Endothelial cell of umbilical vein (primary cell): ENCODE measurements around the gene S100A14. TPM values are rescaled to one million over a fixed set of nuclear protein-coding genes. Genes with fewer than 3 reads are reported as not detected.

Experiments used
- BruUV-seq: library from RNA; stranded (reverse); fragments of 400-500 nt; replicated peaks from 2 replicates; lab custom pipeline; 2021; lab: Mats Ljungman, UMichigan
- CTCF ChIA-PET: fragments of 300-600, 350-600 bp; sonication (Branson Sonifier 250); formaldehyde crosslinking; loops from one replicate; lab custom pipeline; 2021; ENCODE audit warnings: antibody characterized with exemption, inconsistent platforms; lab: Charles Lee
- POLR2A ChIA-PET: fragments of 300-600, 350-600 bp; sonication (Branson Sonifier 250); formaldehyde crosslinking; loops from one replicate; lab custom pipeline; 2021; ENCODE audit warnings: antibody characterized with exemption, inconsistent platforms; lab: Charles Lee
- DNase-seq: peaks from one replicate; pipeline ENCODE4 v3.0.0-alpha.2; 2011; ENCODE audit warnings: low read depth, low spot score
- FAIRE-seq: peaks from 2 replicates; lab custom pipeline; 2011; peaks lifted over from hg19 to GRCh38; lab: Jason Lieb, UNC
- H2AFZ ChIP-seq: 2 replicates; pipeline ENCODE4 v1.6.0; 2012; ENCODE audit warnings: low read depth, low read length, control low read depth, inconsistent platforms
- H3K27ac ChIP-seq: 2 replicates; pipeline ENCODE4 v1.5.1; 2011; ENCODE audit warnings: low read depth, mild to moderate bottlenecking, control low read depth, low read length, moderate library complexity; ENCODE audit not compliant: insufficient read depth
- H3K27me3 ChIP-seq, 2 experiments: 2 replicates each; pipeline versions ENCODE4 v1.6.0 to v1.6.1; 2011; ENCODE audit warnings: low read length in 2 of 2, mixed read lengths in 1 of 2; ENCODE audit not compliant: control insufficient read depth in 2 of 2, insufficient read depth in 2 of 2
- H3K36me3 ChIP-seq, 2 experiments: 2 replicates in 1 of 2; 3 replicates in 1 of 2; pipeline ENCODE4 v1.5.1; 2011; ENCODE audit warnings: low read length in 2 of 2, mild to moderate bottlenecking in 1 of 2, moderate library complexity in 1 of 2; ENCODE audit not compliant: control insufficient read depth in 2 of 2, insufficient read depth in 2 of 2; ENCODE audit errors: extremely low read depth in 1 of 2
- H3K4me1 ChIP-seq: 3 replicates; pipeline ENCODE4 v1.5.1; 2011; ENCODE audit warnings: mild to moderate bottlenecking, low read length; ENCODE audit not compliant: control insufficient read depth, insufficient read depth; ENCODE audit errors: extremely low read depth
- H3K4me2 ChIP-seq: 2 replicates; pipeline ENCODE4 v1.6.1; 2011; ENCODE audit warnings: low read length, control low read depth, mixed read lengths; ENCODE audit not compliant: insufficient read depth
- H3K4me3 ChIP-seq, 3 experiments: fragments of 200-600 bp in 1 of 3; sonication (generic), shearing (Covaris generic) in 1 of 3; replicated peaks in 1 of 3; 2 replicates each; pipeline ENCODE4 v1.5.1; 2011 to 2016; ENCODE audit warnings: control low read depth in 3 of 3, low read length in 3 of 3, mild to moderate bottlenecking in 2 of 3, inconsistent platforms in 1 of 3, low read depth in 1 of 3, moderate library complexity in 1 of 3; ENCODE audit not compliant: insufficient read depth in 1 of 3
- H3K79me2 ChIP-seq: 2 replicates; pipeline ENCODE4 v1.6.0; 2012; ENCODE audit warnings: low read length, inconsistent platforms; ENCODE audit not compliant: control insufficient read depth, insufficient read depth
- H3K9ac ChIP-seq: replicated peaks from 2 replicates; pipeline ENCODE3; 2011; ENCODE audit warnings: low read length, control low read depth; ENCODE audit not compliant: insufficient read depth; ENCODE audit errors: extremely low read depth
- H3K9me1 ChIP-seq: replicated peaks from 3 replicates; pipeline ENCODE4 v1.6.0; 2011; ENCODE audit warnings: mild to moderate bottlenecking, low read length; ENCODE audit not compliant: control insufficient read depth, insufficient read depth; ENCODE audit errors: extremely low read depth
- H3K9me3 ChIP-seq: replicated peaks from 2 replicates; pipeline ENCODE4 v1.5.1; 2012; ENCODE audit warnings: low read length, inconsistent platforms; ENCODE audit not compliant: control insufficient read depth, insufficient read depth
- H4K20me1 ChIP-seq: replicated peaks from 2 replicates; pipeline ENCODE3; 2011; ENCODE audit warnings: mild to moderate bottlenecking, low read length; ENCODE audit not compliant: control insufficient read depth, insufficient read depth; ENCODE audit errors: extremely low read depth
- CTCF ChIP-seq, 2 donors: IDR thresholded peaks; 1 replicate in 1 of 2; 2 replicates in 1 of 2; pipeline ENCODE4 v1.5.1; 2011; ENCODE audit warnings: low read length in 2 of 2, mild to moderate bottlenecking in 2 of 2, moderate library complexity in 2 of 2, control low read depth in 1 of 2, inconsistent platforms in 1 of 2, low read depth in 1 of 2; ENCODE audit not compliant: insufficient read depth in 1 of 2; ENCODE audit errors: extremely low read depth in 1 of 2
- FOS ChIP-seq: IDR thresholded peaks from 2 replicates; pipeline ENCODE4 v1.6.1; 2011; ENCODE audit warnings: mild to moderate bottlenecking, low read length, moderate library complexity, borderline replicate concordance; ENCODE audit not compliant: insufficient read depth
- GATA2 ChIP-seq: IDR thresholded peaks from 2 replicates; pipeline ENCODE4 v1.7.0; 2011; ENCODE audit warnings: low read depth, mild to moderate bottlenecking, moderate library complexity, mixed read lengths, low read length; ENCODE audit not compliant: insufficient read length, insufficient read depth
- JUN ChIP-seq: IDR thresholded peaks from 2 replicates; pipeline ENCODE4 v1.6.1; 2011; ENCODE audit warnings: borderline replicate concordance, low read depth; ENCODE audit not compliant: insufficient read length, insufficient read depth
- MAX ChIP-seq: IDR thresholded peaks from 2 replicates; pipeline ENCODE4 v1.6.1; 2011; ENCODE audit not compliant: insufficient read depth, insufficient read length
- MYC ChIP-seq: IDR thresholded peaks from one replicate; pipeline ENCODE4 v1.6.1; 2011; ENCODE audit warnings: mild to moderate bottlenecking, low read depth, low read length
- POLR2A ChIP-seq: IDR thresholded peaks from 2 replicates; pipeline ENCODE4 v1.6.1; 2012; ENCODE audit warnings: low read depth, mild to moderate bottlenecking, control low read depth, low read length
- POLR2AphosphoS5 ChIP-seq: IDR thresholded peaks from 2 replicates; pipeline ENCODE4 v1.6.1; 2012; ENCODE audit warnings: low read depth, mild to moderate bottlenecking, control low read depth, low read length, moderate library complexity; ENCODE audit not compliant: insufficient read depth
- dilution Hi-C: fragments of 300-500 bp; cut with MboI; formaldehyde crosslinking; loops from one replicate; pipeline ENCODE4 v1.15.0; 2019; ENCODE audit warnings: low sequenced_read_pairs; ENCODE audit not compliant: extremely low pct_ligation_motif_present
- intact Hi-C: fragments of 100-400 bp; cut with micrococcal nuclease; formaldehyde crosslinking; loops from one replicate; pipeline ENCODE4 v1.10.0; 2022
- polyA plus RNA-seq, 4 experiments: library from polyadenylated mRNA; depleted of rRNA in 3 of 4; stranded (reverse) in 3 of 4; unstranded in 1 of 4; fragments of >200 nt; gene quantifications; 2 replicates each; pipeline versions ENCODE4 v1.2.1 to v1.2.3, GENCODE V29; 2011 to 2012; ENCODE audit warnings: missing spikeins in 1 of 4
- total RNA-seq: library from RNA; stranded (reverse); gene quantifications from 2 replicates; pipeline ENCODE4 v1.2.3, GENCODE V29; 2021

Gene S100A14
- total and polyA plus RNA-seq, 2 donors (not counting 3 experiments of a cell fraction or from before 2014, with no cell fraction given): 0.10 TPM; not detected in 1

GRCh38 chr1:153585006-153585405, 31.1 kb downstream of the S100A14 start:
- dilution Hi-C loops (no loop called here), intact Hi-C loops (no loop called here)
- Histone ChIP-seq H3K27ac (no peak overlapping the region), H3K9me1 (no peaks in the 10 kb centered on the region), H3K79me2 (no peaks in the 10 kb centered on the region), H3K4me2 (no peak overlapping the region), H3K4me3 (no peak overlapping the region), H3K9ac (no peak overlapping the region), H2AFZ (no peak overlapping the region), H3K4me1 (peaks cover 5% of the 10 kb centered on the region), H4K20me1 (no peaks in the 10 kb centered on the region), H3K9me3 (no peaks in the 10 kb centered on the region), H3K27me3 (no peaks in the 10 kb centered on the region), H3K36me3 (no peaks in the 10 kb centered on the region)
- DNase-seq (no peak), FAIRE-seq (no peak)
- CTCF ChIA-PET: interaction anchor here (0.8 to 4.6 kb wide), 4 partner anchors 12 to 74 kb away, joined by 3 to 24 read pairs (median 4); partner anchors contain the start of gene S100A13
- POLR2A ChIA-PET: no interaction called here
- BruUV-seq: no TSS peak
- TF ChIP-seq CTCF (IDR thresholded peaks at IDR 0.05; ENCODE audit: extremely low read depth in 1 of 2, insufficient read depth in 1 of 2, low read depth in 1 of 2, low read length in 2 of 2): no peak
- TF ChIP-seq MYC: no peak
- no peak for TF ChIP-seq POLR2A
- no peak for TF ChIP-seq JUN
- no peak for TF ChIP-seq MAX
- no peak for TF ChIP-seq POLR2AphosphoS5
- no peak for TF ChIP-seq FOS
- TF ChIP-seq GATA2: no peak
